Neural cell (in vitro differentiated cells): ENCODE measurements around the gene CLCN5.

Source experiments
- EP300 ChIP-seq: fragments of 450-650 bp; conservative IDR thresholded peaks from 2 replicates; pipeline ENCODE4 v1.6.1; 2014; ENCODE audit warnings: antibody characterized with exemption, mild to moderate bottlenecking, moderate library complexity; ENCODE audit not compliant: poor library complexity, severe bottlenecking
- EZH2 ChIP-seq: fragments of 200-600, 300-800 bp; shearing (Covaris generic), sonication (generic); IDR thresholded peaks from 2 replicates; pipeline ENCODE4 v1.6.1; 2014; ENCODE audit warnings: antibody characterized with exemption, low read length, borderline replicate concordance, mild to moderate bottlenecking; ENCODE audit not compliant: insufficient read depth, poor library complexity, severe bottlenecking
- POLR2AphosphoS5 ChIP-seq: IDR thresholded peaks from 2 replicates; pipeline ENCODE4 v1.6.1; 2012
- RAD21 ChIP-seq: fragments of 450-650 bp; conservative IDR thresholded peaks from 2 replicates; pipeline ENCODE4 v1.6.1; 2014; ENCODE audit warnings: antibody characterized with exemption, mild to moderate bottlenecking, moderate library complexity
- TF ChIP-seq, protein P1 (sequence below): fragments of 450-650 bp; IDR thresholded peaks from 2 replicates; pipeline ENCODE4 v1.5.1; 2014; ENCODE audit warnings: antibody characterized with exemption, mild to moderate bottlenecking, moderate library complexity; ENCODE audit not compliant: poor library complexity, severe bottlenecking
- TF ChIP-seq, protein P2 (sequence below): IDR thresholded peaks from 2 replicates; pipeline ENCODE4 v1.6.1; 2012; ENCODE audit warnings: borderline replicate concordance

DNA sequence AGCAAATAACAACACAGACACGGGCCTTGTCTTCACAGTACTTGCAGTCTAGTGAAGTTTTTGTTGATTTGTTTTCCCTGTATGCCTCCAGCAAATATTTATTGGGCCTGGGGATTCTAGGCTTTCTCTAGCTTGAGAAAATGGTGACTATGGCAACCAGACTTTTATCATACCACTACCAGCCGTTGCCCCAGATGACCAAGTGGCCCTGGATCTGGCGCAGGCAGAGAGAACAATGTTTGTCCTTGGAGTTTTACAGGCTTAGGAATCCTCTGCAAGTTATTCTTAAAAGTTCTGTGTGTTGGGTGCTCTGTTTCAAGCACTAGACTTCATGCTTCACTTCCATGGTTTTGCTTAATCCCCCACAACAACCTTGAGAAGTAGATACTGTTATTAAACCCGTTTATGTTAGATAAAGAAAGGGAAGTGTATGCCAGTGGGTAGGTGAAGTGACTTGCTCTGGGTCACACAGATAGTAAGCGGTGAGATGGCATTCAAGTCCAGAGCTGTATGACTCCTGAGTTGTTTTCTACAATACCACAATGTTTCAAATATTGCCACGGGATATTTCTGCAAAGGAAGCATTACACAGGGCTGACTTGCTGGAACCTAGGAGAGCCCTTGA lies 183.8 kb downstream of the CLCN5 start:
- TF ChIP-seq, protein P1, sequence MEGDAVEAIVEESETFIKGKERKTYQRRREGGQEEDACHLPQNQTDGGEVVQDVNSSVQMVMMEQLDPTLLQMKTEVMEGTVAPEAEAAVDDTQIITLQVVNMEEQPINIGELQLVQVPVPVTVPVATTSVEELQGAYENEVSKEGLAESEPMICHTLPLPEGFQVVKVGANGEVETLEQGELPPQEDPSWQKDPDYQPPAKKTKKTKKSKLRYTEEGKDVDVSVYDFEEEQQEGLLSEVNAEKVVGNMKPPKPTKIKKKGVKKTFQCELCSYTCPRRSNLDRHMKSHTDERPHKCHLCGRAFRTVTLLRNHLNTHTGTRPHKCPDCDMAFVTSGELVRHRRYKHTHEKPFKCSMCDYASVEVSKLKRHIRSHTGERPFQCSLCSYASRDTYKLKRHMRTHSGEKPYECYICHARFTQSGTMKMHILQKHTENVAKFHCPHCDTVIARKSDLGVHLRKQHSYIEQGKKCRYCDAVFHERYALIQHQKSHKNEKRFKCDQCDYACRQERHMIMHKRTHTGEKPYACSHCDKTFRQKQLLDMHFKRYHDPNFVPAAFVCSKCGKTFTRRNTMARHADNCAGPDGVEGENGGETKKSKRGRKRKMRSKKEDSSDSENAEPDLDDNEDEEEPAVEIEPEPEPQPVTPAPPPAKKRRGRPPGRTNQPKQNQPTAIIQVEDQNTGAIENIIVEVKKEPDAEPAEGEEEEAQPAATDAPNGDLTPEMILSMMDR, result no peak
- TF ChIP-seq EZH2, result no peak
- no peak for TF ChIP-seq RAD21
- TF ChIP-seq EP300, result no peak
- no peak for TF ChIP-seq POLR2AphosphoS5
- TF ChIP-seq, protein P2, sequence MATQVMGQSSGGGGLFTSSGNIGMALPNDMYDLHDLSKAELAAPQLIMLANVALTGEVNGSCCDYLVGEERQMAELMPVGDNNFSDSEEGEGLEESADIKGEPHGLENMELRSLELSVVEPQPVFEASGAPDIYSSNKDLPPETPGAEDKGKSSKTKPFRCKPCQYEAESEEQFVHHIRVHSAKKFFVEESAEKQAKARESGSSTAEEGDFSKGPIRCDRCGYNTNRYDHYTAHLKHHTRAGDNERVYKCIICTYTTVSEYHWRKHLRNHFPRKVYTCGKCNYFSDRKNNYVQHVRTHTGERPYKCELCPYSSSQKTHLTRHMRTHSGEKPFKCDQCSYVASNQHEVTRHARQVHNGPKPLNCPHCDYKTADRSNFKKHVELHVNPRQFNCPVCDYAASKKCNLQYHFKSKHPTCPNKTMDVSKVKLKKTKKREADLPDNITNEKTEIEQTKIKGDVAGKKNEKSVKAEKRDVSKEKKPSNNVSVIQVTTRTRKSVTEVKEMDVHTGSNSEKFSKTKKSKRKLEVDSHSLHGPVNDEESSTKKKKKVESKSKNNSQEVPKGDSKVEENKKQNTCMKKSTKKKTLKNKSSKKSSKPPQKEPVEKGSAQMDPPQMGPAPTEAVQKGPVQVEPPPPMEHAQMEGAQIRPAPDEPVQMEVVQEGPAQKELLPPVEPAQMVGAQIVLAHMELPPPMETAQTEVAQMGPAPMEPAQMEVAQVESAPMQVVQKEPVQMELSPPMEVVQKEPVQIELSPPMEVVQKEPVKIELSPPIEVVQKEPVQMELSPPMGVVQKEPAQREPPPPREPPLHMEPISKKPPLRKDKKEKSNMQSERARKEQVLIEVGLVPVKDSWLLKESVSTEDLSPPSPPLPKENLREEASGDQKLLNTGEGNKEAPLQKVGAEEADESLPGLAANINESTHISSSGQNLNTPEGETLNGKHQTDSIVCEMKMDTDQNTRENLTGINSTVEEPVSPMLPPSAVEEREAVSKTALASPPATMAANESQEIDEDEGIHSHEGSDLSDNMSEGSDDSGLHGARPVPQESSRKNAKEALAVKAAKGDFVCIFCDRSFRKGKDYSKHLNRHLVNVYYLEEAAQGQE, result no peak
